GM18511 (cell line): ENCODE measurements around the gene GANC.

ENCODE experiments used
- ATAC-seq: cut with Tn5 transposase; IDR thresholded peaks from one replicate; pipeline ENCODE4 v1.9.1; 2021; ENCODE audit warnings: mild to moderate bottlenecking, moderate library complexity; ENCODE audit not compliant: unreplicated experiment

Gene GANC

GRCh38 chr15:42373936-42374335, 100.9 kb downstream of the GANC start:
- ATAC-seq, result no peak

GRCh38 chr15:42374810-42375209, 101.8 kb downstream of the GANC start:
- no peak for ATAC-seq

GRCh38 chr15:42375252-42375651, 102.3 kb downstream of the GANC start:
- ATAC-seq, result no peak

GRCh38 chr15:42375941-42376340, 102.9 kb downstream of the GANC start:
- ATAC-seq, result no peak

- no peak for ATAC-seq
Measured at GRCh38 chr15:42378011-42378410, 105.0 kb downstream of the GANC start.

- no peak for ATAC-seq
Measured at GRCh38 chr15:42384597-42384996, 111.6 kb downstream of the GANC start.

GRCh38 chr15:42385206-42385979, 112.4 kb downstream of the GANC start:
- ATAC-seq, result no peak

- no peak for ATAC-seq
Measured at GRCh38 chr15:42385980-42386700, 113.1 kb downstream of the GANC start.

GRCh38 chr15:42387603-42388002, 114.6 kb downstream of the GANC start:
- no peak for ATAC-seq

GRCh38 chr15:42392309-42393024, 119.5 kb downstream of the GANC start:
- no peak for ATAC-seq

GRCh38 chr15:42394106-42394505, 121.1 kb downstream of the GANC start:
- ATAC-seq, result no peak

GRCh38 chr15:42395838-42396237, 122.8 kb downstream of the GANC start:
- ATAC-seq, result no peak

GRCh38 chr15:42401544-42402454, 128.8 kb downstream of the GANC start:
- ATAC-seq, result no peak

- ATAC-seq, result no peak
Measured at GRCh38 chr15:42402455-42403205, 129.6 kb downstream of the GANC start.

- ATAC-seq, result no peak
Measured at GRCh38 chr15:42403389-42403788, 130.4 kb downstream of the GANC start.

- ATAC-seq, result no peak
Measured at GRCh38 chr15:42404461-42405235, 131.6 kb downstream of the GANC start.

GRCh38 chr15:42405863-42406482, 133.0 kb downstream of the GANC start:
- ATAC-seq, result no peak
